IPS-18c (cell line): ENCODE data around the gene PTP4A2.
"Not testable (repeated sequence)": the region's sequence is repeated elsewhere in the genome, so short reads cannot be mapped to it uniquely, and the experiment has no call there.

Experiments used
- H3K4me3 ChIP-seq: 2 replicates; pipeline ENCODE4 v1.7.0; 2013; ENCODE audit warnings: low read depth, mild to moderate bottlenecking, low read length, moderate library complexity; ENCODE audit not compliant: insufficient read depth
- H3K9me3 ChIP-seq: one replicate; pipeline ENCODE4 v1.6.1; 2013; ENCODE audit warnings: mild to moderate bottlenecking, low read length, moderate library complexity; ENCODE audit not compliant: control insufficient read depth, insufficient read depth

PTP4A2 gene

DNA sequence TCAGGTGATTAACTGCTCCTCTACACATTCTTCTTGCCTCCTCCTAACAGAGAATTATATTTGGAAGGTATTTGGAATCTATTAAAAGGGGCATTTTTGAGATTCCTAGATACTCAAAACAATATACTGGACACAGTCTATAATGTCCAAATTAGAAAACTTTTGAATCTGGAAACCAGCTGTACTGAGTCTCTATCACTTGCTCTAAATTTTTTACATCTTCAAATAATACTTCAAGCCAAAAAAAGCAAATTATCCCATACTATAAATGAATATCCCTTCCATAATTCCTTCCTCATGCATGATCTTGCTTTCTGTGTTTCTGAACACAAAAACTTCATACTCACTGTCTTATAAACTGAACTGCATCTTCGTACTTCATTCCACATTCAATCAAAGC lies 28.5 kb downstream of the PTP4A2 start:
- H3K9me3 ChIP-seq: no peaks in the 10 kb centered on the region

DNA sequence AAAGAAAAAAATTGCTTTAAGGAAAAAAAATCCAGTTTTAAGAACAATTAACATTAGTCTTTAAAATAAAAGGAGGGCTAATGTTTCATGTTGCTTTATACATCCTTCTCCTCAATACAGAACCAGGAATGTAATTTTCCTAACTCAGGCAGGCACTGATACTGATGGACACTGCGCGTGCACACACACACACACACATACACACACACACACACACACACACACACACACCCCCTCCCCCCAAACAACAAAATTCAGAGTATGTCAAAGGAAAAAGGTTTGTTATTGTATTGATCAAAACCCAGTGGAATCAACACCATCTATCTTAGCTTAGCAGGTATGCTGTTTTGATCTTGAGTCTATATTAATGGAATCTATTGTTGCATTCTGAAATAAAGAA lies 31.6 kb downstream of the PTP4A2 start:
- Histone ChIP-seq H3K4me3 (no peak overlapping the region), H3K9me3 (peaks cover 4% of the 10 kb centered on the region)

More for the DNA sequence above, 28.5 kb downstream of the PTP4A2 start:
- H3K4me3 ChIP-seq: no peak overlapping the region

DNA sequence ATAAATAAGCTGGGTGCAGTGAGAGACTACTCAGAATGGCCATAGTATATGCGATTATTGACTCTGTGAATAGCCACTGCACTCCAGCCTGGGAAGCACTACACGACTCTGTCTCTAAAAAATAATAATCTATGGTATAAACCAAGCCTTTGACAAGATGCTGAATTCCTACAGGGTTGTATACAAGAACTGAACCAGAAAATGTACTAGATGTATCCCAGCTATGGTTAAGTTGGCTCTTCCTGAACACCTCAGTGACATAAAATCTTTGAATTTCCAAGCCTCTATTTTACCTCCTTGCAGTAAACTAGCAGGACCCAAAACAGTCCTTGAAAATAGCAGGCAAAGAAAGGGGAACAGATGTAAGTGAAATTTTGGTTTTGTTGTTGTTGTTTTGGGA lies 32.5 kb downstream of the PTP4A2 start:
- H3K9me3 ChIP-seq: peaks cover 4% of the 10 kb centered on the region
- H3K4me3 ChIP-seq: no peak overlapping the region

DNA sequence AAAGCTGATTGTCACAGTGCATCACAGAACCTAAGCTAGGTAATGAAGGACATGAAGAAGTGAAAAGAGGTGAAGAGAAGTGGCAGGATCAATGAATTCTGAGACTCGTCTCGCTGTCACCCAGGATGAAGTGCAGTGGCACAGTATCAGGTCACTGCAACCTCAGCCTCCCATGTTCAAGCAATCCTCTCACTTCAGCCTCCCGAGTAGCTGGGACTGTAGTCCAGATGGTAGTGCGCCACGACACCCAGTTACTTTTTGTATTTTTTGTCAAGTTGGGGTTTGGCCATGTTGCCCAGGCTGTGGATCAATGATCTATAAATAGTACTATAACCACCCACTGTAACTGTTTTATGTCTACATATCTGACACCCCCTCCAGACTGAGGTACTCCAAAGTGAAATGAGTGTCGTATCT lies 33.1 kb downstream of the PTP4A2 start:
- H3K9me3 ChIP-seq: peaks cover 4% of the 10 kb centered on the region
- no peak overlapping the region for H3K4me3 ChIP-seq

DNA sequence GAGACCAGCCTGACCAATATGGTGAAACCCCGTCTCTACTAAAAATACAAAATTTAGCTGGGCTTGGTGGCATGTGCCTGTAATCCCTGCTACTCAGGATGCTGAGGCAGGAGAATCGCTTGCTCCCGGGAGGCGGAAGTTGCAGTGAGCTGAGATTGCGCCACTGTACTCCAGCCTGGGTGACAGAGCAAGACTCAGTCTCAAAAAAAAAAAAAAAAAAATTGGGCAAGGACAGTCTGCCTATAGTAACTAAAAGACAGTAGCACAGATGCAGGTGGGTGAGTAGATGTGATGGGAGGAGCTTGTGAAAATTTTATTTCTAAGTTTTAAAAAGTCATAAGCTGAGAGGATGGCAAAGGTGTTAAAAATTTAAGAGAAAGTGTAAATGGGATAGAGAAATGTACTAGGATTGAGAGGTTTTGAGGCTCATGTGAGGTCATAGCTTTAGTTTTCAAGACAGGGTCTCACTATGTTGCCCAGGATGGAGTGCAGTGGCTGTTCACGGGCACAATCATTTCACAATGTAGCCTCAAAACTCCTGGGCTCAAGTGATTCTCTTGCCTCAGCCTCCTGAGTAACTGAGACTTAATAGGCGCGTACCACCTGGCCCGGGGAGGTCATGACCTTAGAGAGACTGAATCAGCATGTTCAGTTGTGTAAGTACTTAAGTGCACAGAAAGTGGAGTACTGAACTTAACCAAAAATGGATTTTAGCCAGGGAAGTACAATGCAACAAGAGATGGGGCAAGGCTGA lies 33.7 kb downstream of the PTP4A2 start:
- H3K4me3 ChIP-seq: no peak overlapping the region
- H3K9me3 ChIP-seq: peaks cover 4% of the 10 kb centered on the region

DNA sequence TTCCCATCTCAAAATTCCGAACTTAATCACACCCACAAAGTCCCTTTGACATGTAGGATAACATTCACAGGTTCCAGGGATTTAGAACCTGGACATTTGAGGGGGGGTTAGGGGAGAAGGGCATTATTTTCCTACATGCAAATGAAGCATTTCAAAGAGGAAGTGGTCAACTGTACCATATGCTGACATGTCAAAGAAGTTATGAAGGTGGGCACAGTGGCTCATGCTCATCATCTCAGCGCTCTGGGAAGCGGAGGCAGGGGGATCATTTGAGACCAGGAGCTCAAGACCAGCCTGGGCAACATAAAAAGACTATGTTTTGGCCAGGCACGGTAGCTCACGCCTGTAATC lies 35.7 kb downstream of the PTP4A2 start:
- H3K4me3 ChIP-seq: no peak overlapping the region
- peaks cover 6% of the 10 kb centered on the region for H3K9me3 ChIP-seq

DNA sequence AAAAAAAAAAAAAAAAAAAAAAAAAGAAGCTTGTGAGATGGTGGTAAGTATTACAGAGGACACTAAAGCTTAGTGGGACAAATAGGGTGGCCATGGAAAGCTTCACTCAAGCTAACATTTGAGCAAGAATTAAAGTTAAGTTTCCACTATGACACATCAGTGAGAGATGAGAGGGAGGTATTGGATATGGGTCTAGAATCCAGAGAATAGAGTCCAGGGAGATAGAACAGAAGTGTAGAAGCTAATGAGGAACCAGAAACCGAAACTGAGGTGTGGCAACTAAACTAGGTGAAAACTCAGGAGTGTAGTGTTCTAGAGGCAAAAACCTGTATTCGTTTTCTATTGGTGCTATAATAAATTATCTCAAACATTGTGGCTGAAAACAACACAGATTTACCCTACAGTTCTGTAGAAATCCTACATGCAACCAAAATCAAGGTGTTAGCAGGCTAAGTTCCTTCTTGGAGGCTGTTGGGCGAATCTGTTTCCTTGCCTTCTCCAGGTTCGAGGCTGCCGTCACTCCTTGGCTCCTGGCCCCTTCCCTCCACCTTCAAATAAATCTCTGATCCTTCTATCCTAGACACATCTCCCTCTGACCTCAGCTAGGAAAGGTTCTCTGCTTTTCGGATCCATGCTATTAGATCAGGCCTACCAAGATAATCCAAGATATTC lies 36.2 kb downstream of the PTP4A2 start:
- no peak overlapping the region for H3K4me3 ChIP-seq
- H3K9me3 ChIP-seq: peaks cover 6% of the 10 kb centered on the region

DNA sequence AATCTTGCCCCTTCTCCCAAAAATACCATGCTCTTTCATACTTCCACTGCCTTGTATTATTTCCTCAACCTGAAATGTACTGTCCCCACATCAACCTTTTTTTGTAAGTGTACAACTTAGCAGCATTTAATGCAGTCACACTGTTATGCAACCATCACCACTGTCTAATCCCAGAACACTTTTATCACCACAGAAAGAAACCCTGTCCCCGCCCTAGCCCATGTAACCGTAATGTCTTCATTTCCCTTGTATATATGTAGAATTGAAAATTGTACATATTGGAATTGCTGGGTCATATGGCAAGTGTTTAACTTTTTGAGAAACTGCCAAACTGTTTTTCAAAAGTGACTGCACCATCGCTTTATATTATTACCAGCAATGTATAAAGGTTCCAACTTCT lies 37.4 kb downstream of the PTP4A2 start:
- H3K9me3 ChIP-seq: peaks cover 6% of the 10 kb centered on the region
- no peak overlapping the region for H3K4me3 ChIP-seq

DNA sequence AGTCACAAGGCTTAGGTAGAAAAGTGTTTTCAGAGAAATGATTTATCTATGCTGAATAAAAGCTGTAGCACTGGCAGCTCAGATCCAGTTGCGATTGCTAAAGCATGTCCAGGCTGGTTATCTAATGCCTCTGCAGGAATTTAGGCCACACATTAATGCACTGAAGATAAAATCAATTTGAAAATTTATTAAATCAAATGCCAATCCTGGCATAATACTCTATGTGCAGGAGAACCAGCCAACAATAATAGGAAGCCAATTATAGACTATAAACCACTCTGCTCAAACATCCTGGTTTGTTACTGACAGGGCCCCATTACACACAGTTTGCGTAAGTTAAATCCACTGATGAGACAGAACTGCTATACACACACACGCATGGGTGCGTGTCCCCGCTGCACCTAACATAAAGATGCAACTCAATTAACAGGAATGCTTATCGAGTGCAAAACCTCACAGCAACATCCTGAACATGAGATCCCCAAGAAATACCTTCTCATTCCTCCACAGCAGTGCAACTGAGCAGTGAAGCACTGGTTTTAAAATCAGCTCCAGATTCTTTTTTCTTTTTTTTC lies 40.6 kb downstream of the PTP4A2 start:
- Histone ChIP-seq H3K4me3 (no peak overlapping the region), H3K9me3 (peaks cover 6% of the 10 kb centered on the region)

DNA sequence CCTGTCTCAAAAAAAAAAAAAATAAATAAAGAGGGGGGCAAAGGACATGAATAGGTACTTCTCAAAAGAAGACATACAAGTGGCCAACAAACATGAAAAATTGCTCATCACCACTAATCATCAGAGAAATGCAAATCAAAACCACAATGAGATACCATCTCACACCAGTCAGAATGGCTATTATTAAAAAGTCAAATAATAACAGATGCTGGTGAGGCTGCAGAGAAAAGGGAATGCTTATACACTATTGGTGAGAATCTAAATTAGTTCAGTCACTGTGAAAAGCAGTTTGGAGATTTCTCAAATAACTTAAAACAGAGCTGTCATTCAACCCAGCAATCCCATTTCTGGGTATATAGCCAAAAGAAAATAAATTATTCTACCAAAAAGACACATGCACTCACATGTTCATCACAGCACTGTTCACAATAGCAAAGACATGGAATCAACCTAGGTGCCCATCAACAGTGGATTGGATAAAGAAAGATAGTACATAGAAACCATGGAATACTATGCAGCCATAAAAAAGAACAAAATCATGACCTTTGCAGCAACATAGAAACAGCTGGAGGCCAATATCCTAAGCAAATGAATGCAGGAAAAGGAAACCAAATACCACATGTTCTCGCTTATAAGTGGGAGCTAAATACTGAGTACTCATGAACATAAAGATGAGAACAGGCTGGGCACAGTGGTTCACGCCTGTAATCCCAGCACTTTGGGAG lies 42.5 kb downstream of the PTP4A2 start:
- not testable (repeated sequence) for H3K4me3 ChIP-seq, H3K9me3 ChIP-seq

DNA sequence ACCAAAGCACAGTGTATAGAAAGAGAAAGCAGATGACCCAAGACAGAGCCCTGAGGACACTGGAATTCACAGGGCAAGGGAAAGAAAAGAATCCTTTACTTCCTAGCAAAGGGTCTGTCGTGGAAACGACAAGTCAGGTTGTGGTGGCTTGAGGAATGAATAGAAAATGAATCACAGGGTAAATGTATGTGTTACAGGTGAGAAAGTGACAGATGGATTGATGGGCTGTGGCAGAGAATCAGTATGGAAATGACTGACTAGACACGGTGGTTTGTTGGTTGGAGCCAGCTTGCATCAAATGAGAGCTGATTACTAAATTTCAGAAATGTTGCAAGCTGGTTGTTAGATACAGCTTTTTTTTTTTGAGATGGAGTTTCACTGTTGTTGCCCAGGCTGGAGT lies 46.9 kb downstream of the PTP4A2 start:
- Histone ChIP-seq H3K4me3 (no peak overlapping the region), H3K9me3 (no peaks in the 10 kb centered on the region)

DNA sequence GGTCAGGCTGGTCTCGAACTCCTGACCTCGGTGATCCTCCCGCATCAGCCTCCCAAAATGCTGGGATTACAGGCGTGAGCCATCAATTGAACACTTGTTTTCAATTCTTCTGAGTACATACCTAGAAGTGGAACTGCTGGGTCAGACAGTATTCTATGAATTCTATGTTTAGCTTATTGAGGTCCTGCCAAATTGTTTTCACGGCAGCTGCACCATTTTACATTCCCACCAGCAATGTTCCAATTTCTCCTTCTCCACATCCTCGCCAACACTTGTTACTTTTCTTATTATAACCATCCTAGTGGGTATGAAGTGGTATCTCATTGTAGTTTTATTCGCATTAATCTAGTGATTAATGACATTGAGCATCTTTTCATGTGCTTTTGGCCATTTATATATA lies 49.9 kb downstream of the PTP4A2 start:
- no peak overlapping the region for H3K4me3 ChIP-seq
- H3K9me3 ChIP-seq: no peaks in the 10 kb centered on the region

DNA sequence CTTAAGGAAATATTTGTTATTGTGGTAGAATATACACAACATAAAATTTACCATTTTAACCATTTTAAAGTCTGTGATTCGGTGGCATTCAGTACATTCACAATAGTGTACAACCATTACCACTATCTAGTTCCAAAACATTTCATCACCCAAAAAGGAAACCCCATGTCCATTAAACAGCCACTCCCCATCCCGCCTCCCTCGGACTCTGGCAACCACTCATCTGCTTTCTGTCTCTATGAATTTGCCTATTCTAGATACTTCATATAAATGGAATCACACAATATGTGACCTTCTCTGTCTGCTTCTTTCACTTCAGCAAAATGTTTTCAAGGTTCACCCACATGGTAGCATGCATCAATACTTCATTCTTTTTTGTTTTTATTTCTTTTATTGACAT lies 51.3 kb downstream of the PTP4A2 start:
- H3K9me3 ChIP-seq: no peaks in the 10 kb centered on the region
- H3K4me3 ChIP-seq: no peak overlapping the region

DNA sequence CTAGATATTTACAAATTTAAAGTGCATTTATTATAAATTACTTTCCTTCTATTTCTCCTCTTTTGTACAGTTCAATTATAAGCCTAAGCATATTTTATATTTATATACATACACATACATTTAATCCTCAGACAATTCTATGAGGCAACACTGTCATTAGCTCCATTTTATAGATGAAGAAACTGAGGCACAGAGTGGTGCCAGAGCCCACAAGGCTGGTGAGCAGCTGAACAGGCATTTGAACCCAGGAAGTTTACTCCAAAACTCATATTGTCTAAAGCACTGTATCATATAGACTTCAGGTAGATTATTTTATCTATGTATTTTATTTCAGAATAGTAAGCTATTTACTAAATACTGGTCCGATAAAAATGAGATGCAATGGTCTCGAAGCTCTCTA lies 52.3 kb downstream of the PTP4A2 start:
- no peak overlapping the region for H3K4me3 ChIP-seq
- H3K9me3 ChIP-seq: no peaks in the 10 kb centered on the region

DNA sequence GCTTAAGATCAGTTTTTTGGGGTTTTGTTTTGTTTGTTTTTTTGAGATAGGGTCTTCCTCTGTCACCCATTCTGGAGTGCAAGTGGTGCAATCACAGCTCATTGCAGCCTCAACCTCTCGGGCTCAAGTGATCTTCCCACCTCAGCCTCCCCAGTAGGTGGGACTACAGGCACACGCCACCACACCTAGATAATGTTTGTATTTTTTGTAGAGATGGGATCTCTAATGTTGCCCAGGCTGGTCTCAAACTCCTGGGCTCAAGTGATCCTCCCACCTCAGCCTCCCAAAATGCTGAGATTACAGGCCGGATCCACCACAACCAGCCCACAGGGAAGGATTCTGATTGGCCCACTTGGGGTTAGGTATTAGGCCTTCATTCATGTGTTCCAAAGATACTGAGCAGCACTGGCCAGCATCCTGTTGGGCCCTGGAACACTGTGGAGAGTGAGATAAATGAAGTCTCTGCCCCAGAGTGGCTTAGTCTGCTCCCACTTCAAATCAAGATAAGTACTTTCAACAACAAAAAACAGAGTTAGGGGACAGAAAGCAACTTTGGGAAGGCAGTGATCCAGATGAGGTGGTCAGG lies 54.7 kb downstream of the PTP4A2 start:
- Histone ChIP-seq H3K4me3 (no peak overlapping the region), H3K9me3 (no peaks in the 10 kb centered on the region)

DNA sequence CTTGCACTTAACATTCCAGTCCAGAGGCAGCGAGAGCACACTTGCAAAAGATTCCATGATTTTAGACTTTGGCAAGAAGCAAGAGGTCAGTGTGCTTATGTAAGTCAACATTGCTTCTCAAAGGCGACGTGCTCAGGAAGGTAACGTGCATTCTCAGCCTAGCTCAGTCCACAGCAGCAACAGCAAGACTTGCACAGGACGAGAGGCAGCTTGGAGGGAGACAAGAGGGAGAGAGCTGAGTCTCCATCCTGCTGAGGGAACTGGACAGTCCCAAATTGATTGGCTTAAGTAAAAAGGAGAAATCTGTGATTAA lies 56.5 kb downstream of the PTP4A2 start:
- Histone ChIP-seq H3K4me3 (no peak overlapping the region), H3K9me3 (no peaks in the 10 kb centered on the region)

DNA sequence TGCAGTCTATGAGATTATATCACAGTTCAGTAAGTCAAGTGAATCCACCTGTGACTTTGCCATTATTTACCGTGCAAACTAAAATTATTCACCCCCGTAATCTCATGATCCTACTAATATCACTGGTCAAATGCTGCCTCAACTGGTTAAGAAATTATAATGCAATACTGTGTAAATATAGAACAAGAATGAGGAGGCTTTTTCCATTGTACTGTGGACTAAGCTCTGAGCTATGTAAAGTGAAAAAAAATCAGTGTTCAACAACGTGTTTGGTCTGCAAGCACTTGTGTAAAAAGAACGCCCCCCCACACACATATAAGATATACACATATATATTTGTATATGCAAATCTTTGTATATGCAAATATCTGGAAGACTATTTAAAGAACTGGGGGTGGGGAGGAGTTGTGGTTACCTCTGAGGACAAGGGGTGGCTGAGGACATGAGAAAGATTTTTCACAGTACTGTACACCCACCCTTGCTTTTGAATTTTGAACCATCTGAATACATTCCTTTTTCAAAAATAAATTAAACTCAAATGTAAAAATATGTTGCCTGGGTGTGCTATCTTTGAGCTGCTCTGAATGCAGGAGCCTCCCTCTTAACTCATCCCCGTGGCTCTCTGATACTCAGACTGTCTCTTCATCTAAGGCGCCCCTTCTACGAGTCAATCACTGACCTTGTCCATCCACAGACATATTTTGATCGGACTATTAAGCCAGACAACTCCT lies 57.0 kb downstream of the PTP4A2 start:
- Histone ChIP-seq H3K4me3 (no peak overlapping the region), H3K9me3 (no peaks in the 10 kb centered on the region)
